Keratinocyte (primary cell): Measurements from ENCODE around the gene RDH12.

Experiments
- EZH2 ChIP-seq: IDR thresholded peaks from one replicate; pipeline ENCODE4 v1.6.1; 2012; ENCODE audit warnings: inconsistent platforms, mild to moderate bottlenecking, low read length, moderate library complexity
- TF ChIP-seq, protein P1 (sequence below), 3 experiments: IDR thresholded peaks in 1 of 3; conservative IDR thresholded peaks in 1 of 3; optimal IDR thresholded peaks in 1 of 3; 2 replicates in 2 of 3; 3 replicates in 1 of 3; pipeline versions ENCODE3 to v1.5.1; 2011; ENCODE audit warnings: low read length in 3 of 3, mild to moderate bottlenecking in 3 of 3, moderate library complexity in 2 of 3, control low read depth in 1 of 3, inconsistent platforms in 1 of 3; ENCODE audit not compliant: insufficient read depth in 2 of 3; ENCODE audit errors: extremely low read depth in 1 of 3

DNA sequence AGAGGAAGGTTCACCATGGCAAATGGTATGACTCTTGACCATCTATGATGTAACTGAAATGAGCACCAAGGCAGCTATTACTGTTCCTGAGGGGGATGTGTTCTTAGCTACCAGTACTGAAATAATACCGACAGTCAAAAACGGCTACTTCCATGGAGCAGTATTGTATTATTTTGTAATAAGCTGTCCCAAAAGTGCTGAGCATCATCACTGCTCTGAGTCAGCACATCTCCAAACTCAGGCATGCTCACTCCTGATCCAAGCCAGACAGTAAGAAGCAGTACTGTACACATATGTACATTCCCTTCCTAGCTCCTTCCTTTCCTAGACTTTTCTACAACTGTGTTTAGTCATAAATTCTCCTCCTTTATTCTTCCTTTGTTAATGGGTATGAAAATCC is 35.8 kb upstream of the RDH12 start:
- no peak for TF ChIP-seq EZH2
- TF ChIP-seq, protein P1, sequence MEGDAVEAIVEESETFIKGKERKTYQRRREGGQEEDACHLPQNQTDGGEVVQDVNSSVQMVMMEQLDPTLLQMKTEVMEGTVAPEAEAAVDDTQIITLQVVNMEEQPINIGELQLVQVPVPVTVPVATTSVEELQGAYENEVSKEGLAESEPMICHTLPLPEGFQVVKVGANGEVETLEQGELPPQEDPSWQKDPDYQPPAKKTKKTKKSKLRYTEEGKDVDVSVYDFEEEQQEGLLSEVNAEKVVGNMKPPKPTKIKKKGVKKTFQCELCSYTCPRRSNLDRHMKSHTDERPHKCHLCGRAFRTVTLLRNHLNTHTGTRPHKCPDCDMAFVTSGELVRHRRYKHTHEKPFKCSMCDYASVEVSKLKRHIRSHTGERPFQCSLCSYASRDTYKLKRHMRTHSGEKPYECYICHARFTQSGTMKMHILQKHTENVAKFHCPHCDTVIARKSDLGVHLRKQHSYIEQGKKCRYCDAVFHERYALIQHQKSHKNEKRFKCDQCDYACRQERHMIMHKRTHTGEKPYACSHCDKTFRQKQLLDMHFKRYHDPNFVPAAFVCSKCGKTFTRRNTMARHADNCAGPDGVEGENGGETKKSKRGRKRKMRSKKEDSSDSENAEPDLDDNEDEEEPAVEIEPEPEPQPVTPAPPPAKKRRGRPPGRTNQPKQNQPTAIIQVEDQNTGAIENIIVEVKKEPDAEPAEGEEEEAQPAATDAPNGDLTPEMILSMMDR (optimal IDR thresholded peaks at IDR 0.05 in 1 of 3, IDR thresholded peaks at IDR 0.05 in 1 of 3, conservative IDR thresholded peaks at IDR 0.05 in 1 of 3; ENCODE audit: extremely low read depth in 1 of 3, insufficient read depth in 2 of 3, low read length in 3 of 3): no peak
